T-helper 1 cell (primary cell): ENCODE measurements around the gene EXOC5.
A peak's percentile ranks its signal among the peaks of the same experiment; 100 is the strongest.

Source experiments
- DNase-seq, 5 donors: peaks; one replicate each; pipeline ENCODE4 v3.0.0-alpha.2; 2012 to 2020
- total RNA-seq, 4 donors: gene quantifications; one replicate each; lab custom pipeline; 2026; lab: John Stamatoyannopoulos, UW

The EXOC5 gene, protein sequence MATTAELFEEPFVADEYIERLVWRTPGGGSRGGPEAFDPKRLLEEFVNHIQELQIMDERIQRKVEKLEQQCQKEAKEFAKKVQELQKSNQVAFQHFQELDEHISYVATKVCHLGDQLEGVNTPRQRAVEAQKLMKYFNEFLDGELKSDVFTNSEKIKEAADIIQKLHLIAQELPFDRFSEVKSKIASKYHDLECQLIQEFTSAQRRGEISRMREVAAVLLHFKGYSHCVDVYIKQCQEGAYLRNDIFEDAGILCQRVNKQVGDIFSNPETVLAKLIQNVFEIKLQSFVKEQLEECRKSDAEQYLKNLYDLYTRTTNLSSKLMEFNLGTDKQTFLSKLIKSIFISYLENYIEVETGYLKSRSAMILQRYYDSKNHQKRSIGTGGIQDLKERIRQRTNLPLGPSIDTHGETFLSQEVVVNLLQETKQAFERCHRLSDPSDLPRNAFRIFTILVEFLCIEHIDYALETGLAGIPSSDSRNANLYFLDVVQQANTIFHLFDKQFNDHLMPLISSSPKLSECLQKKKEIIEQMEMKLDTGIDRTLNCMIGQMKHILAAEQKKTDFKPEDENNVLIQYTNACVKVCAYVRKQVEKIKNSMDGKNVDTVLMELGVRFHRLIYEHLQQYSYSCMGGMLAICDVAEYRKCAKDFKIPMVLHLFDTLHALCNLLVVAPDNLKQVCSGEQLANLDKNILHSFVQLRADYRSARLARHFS
- total RNA-seq: 44.4 to 69.9 (median 50.6) reads per million in 4 donors

- peak; percentile 84 to 93 (median 89) for DNase-seq
Observed at GRCh38 chr14:57268161-57269069, at the start of gene EXOC5, which contains the start of gene AP5M1. Gene EXOC5 (minus strand): TSS chr14:57268905. CDS start chr14:57268648, 257 bp downstream. Gene AP5M1 (plus strand): TSS chr14:57268971. CDS start chr14:57269315, 344 bp downstream.

- peak; percentile 28 to 72 (median 56) for DNase-seq
Observed at GRCh38 chr14:57317248-57317833, 48.6 kb upstream of the EXOC5 start.

GRCh38 chr14:57314396-57315089 lies 45.8 kb upstream of the EXOC5 start:
- DNase-seq: no peak

GRCh38 chr14:57302883-57303282 lies 34.2 kb upstream of the EXOC5 start:
- DNase-seq: no peak

GRCh38 chr14:57299511-57299910 lies 30.8 kb upstream of the EXOC5 start:
- no peak for DNase-seq

GRCh38 chr14:57297852-57298251 lies 29.1 kb upstream of the EXOC5 start:
- DNase-seq: no peak

DNA sequence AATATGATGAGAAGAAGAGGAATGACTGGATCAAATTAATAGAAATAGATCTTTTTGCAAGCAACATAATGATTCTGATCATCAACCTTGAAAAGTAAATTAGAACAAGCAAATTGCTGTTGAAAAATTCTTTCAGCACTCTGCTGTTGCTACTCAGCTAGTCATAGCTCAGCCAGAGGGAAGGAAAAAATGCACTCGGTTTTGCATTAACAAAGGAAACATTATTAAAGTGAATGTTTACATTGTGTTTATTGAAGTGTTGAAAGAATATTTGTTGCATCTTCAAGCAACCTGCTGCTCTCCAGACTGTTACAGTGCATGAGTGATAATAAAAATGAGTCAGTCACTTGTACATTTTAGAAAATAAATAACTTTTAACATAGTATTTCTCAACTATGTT lies 26.5 kb upstream of the EXOC5 start:
- no peak for DNase-seq

GRCh38 chr14:57293866-57294837 lies 25.4 kb upstream of the EXOC5 start:
- no peak for DNase-seq

DNA sequence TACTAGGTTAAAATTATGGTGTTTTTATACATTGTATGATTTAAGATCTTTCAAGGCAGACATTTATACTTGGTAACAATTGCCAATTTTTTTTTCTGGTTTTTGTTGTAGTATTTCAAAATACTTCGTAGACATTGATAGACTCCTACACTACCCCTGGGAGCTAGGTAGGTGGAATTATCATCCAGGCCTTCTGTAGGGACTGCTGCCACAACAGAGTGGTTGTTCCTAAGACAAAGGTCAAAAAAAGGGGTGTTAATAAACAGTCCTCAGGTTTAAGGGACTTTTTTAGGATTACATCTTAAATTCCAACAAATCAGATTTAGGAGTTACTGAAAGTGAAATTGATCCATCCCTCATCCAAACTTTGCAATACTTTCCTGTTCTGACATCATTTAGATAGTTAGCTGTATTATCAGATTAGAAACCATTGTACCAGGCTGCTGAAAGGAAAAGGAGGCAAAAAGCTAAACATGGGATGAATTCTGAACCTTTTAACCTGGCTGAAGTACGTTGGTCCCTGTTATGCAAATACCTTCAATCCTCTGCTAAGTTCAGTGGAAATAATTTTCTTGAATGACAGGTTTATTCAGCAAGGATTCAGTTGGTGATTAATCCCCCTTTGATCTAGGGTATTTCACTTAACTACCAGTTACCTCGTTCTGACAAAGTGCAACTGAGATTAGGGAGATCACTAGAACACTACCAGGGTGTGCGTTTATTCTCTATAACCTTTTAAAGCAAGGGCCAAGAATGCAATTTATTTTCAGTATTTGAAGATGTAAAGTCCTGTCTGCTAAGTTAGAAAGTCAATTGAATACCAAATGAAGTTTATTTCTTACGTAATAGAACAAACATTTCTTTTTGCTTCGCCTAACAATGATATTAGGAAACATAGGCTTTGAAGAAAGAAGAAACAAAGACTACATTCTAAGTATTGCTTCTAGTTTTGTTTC lies 23.3 kb upstream of the EXOC5 start:
- no peak for DNase-seq

DNA sequence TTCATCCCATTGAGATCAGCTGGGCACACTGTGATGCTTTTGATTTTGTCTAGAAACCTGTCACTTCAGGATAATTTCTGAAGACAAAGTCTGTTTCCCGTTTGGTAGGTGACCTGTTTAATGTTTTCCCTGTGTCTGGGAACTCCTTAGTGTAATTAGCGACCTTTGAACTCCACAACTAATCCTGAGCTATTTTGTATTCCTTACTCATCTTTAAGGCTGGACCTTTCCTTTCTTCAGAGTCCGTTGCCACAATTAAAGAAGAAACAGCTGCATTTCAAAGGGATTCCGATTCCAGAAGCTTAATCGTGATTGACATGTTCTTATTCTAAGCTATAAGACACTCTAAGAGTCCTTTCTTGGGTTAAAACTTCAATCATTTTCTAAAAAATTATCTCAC lies 22.0 kb upstream of the EXOC5 start:
- DNase-seq: no peak

DNA sequence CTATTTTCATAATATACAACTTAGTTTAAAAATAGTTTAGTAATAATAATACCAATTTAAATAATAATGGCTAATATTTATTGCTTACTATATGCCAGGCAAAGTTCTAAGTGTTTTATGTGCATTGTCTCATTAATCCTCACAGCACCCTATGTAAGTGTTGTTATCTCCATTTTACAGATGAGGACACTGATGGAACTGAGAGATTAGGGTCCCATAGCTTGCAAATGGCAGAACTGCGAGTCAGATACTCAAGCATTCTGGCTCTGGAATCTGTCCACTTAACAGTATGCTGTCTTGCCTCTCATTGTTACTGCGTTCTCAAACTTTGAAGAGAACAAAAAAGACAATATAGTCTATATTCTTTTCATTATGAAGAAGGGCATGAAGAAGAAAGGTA lies 19.0 kb upstream of the EXOC5 start:
- no peak for DNase-seq

GRCh38 chr14:57277062-57277461 lies 8.4 kb upstream of the EXOC5 start:
- no peak for DNase-seq

GRCh38 chr14:57275023-57275664 lies 6.4 kb upstream of the EXOC5 start:
- no peak for DNase-seq

DNA sequence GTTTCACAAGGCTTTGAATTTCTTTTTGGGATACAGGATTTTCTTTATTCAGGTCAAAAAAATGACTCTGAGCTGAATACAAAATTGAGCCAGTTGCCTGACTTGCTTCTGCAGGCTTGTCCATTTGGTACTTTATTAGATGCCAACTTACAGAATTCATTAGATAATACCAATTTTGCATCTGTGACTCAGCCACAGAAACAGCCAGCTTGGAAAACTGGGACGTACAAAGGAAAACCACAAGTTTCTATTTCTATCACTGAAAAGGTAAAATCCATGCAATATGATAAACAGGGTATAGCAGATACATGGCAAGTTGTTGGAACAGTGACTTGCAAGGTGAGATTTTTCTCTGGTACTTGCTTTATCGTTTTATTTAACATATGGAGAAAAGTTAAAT lies 5.8 kb upstream of the EXOC5 start:
- no peak for DNase-seq

DNA sequence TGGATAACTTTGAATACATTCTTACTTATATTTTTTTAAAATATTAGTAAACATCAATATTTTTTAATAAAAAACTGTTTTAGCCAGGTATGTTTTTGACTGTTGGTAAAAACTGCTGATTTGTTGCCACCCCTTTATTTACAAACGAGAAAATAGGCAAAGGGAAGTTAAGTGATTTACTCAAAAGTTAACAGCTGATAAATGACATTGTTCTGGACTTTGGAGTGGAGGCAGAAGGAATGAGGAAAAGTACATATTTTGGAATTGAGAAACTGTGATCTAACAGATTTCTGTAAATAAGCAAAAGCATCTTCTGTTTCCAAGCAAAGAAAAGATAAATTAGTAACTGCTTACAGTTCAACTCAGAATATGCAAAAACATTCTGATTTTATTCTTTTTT lies 4.5 kb upstream of the EXOC5 start:
- DNase-seq: no peak

DNA sequence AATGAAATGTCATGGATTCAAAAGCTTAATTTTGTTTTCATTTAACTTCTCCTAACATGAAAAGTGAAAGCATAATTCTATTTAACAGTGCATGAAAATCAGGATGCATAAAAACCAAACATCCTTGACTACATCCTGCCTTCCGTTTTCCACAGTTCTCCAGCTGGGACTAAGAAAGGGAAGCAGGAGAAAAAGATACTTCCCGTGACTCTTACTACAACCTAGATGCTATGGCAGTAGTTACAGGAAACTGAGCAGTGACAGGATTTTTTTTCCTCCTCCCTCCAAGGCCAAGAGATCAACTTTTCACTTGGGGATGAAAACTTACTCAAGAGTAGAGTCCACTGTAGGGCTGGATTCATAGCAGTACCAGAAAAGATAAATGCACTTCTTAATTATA lies 2.6 kb downstream of the EXOC5 start:
- no peak for DNase-seq

DNA sequence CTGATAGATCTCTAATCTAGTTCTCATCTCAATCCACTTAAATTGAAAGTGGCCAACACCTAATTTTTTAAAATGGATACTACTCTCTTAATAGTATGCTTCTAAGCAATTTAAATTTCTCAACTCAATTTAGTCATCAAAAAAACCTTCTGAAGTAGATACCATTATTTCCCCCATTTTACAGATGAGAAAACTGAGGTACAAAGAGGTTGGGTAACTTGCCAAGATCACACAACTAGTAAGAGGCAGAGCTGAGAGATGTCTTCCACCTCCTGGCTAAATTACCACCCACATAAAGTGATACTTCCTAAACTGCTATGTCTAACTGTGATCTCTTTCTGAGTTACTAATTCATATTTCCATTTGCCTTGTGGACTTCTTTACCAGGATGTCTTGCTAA lies 6.6 kb downstream of the EXOC5 start:
- no peak for DNase-seq

GRCh38 chr14:57261604-57262003 lies 7.1 kb downstream of the EXOC5 start:
- no peak for DNase-seq

DNA sequence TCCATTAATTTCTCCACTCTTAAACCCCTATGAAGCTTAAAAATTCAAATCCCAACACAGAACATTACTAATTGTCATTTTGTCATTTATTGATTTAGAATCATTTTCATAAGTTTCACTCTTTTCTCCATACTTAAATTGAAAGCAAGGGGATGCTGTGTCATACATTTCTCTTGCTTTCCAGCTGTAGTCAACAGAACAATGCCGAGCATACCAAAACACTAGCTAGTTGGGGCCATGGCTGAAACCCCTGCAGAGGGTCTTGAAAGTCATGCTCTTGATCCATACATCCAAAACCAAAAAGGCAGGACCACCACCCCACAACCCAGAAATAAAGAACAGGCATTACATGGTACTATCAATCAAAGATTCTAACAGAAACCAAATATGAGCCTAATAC lies 9.0 kb downstream of the EXOC5 start:
- DNase-seq: no peak
